Kidney tubule cell (primary cell): ENCODE data around the gene FBXL19.
"Not testable (repeated sequence)": the region's sequence is repeated elsewhere in the genome, so short reads cannot be mapped to it uniquely, and the experiment has no call there.

Source experiments
- DNase-seq: peaks from one replicate; pipeline ENCODE4 v3.0.0-alpha.2; 2018; ENCODE audit warnings: low spot score

FBXL19 gene, protein sequence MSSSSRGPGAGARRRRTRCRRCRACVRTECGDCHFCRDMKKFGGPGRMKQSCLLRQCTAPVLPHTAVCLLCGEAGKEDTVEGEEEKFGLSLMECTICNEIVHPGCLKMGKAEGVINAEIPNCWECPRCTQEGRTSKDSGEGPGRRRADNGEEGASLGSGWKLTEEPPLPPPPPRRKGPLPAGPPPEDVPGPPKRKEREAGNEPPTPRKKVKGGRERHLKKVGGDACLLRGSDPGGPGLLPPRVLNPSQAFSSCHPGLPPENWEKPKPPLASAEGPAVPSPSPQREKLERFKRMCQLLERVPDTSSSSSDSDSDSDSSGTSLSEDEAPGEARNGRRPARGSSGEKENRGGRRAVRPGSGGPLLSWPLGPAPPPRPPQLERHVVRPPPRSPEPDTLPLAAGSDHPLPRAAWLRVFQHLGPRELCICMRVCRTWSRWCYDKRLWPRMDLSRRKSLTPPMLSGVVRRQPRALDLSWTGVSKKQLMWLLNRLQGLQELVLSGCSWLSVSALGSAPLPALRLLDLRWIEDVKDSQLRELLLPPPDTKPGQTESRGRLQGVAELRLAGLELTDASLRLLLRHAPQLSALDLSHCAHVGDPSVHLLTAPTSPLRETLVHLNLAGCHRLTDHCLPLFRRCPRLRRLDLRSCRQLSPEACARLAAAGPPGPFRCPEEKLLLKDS

DNA sequence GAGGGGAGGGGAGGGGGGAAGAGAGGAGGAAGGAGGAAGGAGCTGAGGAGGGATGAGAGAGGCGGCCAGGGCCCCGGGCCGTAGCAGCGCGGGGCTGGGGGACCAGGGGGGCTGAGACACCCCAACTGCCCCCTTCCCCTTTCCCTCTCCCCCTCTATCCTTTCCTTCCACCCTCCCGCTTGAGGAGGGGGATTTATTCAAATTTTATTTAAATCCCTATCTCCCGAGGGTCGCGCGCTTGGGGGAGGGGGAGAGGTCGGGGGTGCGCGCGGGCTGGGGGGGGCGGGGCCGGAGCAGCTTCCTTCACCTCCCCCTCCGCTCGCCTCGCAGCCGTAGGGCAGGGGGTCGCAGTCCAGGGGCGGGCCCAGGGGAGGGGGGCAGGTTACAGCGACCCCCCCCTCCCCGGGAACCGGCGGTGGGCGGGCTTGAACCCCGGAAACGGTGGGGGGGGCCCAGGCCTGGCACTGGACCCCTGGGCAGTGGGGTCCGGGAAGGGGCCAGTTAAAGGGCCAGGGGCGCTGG is at the start of gene FBXL19:
Gene FBXL19, plus strand, starts transcription at position 19 of the 522 bp plus-strand sequence. CDS start 2,183 bp downstream, outside the sequence.
- no peak for DNase-seq

- DNase-seq: peak; percentile 15
Measured at GRCh38 chr16:30874244-30874820, 49.0 kb upstream of the FBXL19 start.

- peak; percentile 92 for DNase-seq
Measured at GRCh38 chr16:30874821-30875717, 48.3 kb upstream of the FBXL19 start.

DNA sequence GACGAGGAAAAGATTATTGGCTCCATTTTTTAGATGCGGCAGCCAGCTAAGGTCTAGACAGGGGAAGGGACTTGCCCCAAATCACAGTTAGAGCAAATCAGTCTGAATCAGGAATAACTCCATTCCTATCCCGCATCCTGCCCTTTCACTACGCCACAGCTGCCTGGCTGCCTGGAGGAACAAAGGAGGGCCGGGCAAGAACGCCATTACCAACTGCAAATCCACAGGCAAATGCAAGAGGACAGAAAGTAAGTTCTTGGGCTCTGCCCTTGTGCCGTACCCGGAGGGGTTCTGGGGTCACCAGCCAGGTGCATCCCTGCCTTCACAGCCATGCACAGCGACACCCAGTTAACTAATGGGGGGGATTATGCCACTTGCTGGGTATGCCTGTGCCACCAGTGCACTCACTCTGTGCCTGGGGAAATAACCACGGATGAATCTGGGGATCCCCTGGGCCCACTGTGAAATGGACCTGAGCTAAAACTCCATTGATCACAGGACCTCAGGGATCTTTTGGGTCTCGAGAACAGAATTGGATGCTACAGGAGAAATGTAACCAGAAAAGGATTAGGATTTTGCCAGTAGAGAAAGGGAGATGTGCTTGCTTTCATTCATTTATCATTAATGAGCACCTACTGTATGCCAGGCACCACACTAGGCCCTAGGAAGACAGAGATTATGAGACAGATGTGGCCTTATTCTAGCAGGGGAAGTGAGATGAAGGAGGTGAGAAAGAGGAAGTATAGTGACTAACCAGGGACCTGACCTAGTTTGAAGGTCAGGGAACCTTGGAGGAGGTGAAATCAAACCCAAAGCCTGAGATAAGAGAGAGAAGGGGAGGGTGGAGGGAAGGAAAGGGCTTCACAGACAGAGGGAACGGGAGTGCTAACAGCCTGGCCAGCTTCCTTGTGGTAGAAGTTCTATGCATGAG is 47.2 kb upstream of the FBXL19 start:
- peak; percentile 31 for DNase-seq

GRCh38 chr16:30876867-30877266 is 46.5 kb upstream of the FBXL19 start:
- no peak for DNase-seq

- DNase-seq: no peak
Measured at GRCh38 chr16:30882429-30883310, 40.7 kb upstream of the FBXL19 start.

- DNase-seq: no peak
Measured at GRCh38 chr16:30884760-30885159, 38.6 kb upstream of the FBXL19 start.

- DNase-seq: no peak
Measured at GRCh38 chr16:30885196-30885595, 38.2 kb upstream of the FBXL19 start.

DNA sequence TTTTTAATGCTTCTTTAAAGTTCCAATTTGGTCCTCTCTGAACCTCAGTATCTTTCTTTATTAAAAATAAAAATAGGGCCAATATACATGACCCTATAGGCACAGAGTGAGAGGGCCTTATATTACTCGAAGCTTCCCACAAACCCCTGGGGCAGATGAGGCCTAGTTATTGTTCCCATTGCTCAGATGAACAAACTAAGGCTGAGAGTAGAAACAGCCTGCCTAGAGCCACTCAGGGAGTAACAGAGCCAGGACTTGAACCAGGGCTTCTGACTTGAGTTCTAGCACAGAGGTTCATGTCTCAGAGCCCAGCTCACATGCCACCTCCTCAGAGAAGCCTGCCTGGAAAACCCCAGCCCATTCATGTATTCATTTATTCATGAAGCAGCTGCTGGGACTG is 37.2 kb upstream of the FBXL19 start:
- DNase-seq: no peak

GRCh38 chr16:30887927-30888326 is 35.4 kb upstream of the FBXL19 start:
- DNase-seq: no peak

DNA sequence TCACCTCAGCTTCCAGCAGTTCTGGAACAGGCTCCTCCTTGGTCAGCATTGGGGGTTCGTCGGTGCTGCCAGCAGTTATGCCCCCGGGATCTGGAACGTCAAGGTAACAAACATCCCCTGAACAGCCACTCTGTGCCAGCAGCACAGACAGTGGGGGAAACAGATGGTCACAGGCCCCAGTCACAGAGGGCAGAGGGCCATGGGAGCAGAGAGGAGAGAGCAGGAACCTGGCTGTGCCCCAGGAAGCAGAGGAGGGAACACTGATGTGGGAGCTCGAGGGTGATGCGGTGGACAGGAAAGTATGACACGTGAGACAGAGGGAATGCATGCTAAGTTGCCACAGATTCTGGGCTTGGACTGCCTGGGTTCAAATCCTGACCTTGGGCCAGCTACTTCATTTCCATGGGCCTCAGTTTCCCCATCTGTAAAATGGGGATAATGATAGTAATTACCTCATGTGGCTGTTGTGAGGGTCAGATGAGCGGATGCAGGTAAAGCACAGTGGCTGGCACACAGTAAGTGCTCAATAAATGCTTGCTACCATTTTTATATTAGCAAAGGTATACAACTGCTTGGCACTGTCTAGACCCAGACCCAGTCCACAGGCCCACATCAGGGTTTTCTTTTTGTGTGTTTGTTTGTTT is 34.4 kb upstream of the FBXL19 start:
- DNase-seq: no peak

DNA sequence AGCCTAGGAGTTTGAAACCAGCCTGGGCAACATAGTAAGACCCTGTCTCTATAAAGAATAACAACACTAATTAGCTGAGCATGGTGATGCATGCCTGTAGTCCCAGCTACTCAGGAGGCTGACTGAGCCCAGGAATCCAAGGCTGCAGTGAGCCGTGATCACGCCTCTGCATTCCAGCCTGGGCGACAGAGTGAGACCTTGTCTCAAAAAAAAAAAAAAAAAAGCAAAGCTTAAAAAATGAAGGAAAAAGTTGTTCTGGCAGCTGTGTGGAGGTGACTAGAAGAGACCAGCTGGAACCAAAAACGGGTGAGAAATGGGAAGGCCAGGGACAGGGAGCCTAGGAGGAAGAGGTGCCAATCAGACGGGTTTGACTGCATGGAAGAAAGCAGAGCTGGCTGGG is 33.7 kb upstream of the FBXL19 start:
- DNase-seq: peak; percentile 78

DNA sequence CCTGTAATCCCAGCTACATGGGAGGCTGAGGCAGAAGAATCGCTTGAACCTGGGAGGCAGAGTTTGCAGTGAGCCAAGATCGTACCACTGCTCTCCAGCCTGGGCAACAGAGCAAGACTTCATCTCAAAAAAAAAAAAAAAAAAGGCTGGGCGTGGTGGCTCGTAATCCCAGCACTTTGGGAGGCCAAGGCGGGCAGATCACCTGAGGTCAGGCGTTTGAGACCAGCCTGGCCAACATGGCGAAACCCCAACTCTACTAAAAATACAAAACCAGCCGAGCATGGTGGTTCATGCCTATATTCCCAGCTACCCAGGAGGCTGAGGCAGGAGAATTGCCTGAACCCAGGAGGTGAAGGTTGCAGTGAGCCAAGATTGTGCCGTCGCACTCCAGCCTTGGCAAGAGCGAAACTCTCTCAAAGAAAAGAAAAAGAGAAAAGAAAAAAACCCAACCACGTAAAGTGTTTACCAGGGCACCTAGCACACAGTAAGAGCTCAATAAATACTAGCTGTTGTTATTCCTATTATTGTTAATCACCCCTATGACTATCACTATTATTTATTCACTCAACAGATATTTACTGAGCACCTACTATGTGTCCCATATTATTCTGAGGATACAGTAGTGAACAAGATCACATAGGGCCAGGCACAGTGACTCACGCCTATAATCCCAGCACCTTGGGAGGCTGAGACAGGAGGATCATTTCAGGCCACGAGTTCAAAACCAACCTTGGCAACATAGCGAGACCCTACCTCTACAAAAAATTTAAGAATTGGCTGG is 32.1 kb upstream of the FBXL19 start:
- not testable (repeated sequence) for DNase-seq

GRCh38 chr16:30892670-30893416 is 30.5 kb upstream of the FBXL19 start:
- DNase-seq: no peak

DNA sequence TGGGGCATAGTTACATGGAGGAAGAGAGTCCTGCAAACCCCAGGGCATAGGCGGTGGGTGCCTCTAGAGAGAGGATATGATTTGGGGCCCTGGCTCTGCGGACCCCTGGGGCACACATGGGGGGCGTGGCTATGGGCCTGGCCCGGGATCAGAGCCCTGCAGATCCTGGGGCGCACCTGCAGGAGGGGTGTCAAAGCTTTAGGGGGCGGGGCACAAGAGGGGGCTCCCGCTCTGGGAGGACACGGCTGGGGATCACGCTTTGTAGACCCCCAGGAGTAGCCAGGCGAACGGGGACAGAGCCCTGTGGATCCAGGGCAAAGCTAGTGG is 30.0 kb upstream of the FBXL19 start:
- no peak for DNase-seq

DNA sequence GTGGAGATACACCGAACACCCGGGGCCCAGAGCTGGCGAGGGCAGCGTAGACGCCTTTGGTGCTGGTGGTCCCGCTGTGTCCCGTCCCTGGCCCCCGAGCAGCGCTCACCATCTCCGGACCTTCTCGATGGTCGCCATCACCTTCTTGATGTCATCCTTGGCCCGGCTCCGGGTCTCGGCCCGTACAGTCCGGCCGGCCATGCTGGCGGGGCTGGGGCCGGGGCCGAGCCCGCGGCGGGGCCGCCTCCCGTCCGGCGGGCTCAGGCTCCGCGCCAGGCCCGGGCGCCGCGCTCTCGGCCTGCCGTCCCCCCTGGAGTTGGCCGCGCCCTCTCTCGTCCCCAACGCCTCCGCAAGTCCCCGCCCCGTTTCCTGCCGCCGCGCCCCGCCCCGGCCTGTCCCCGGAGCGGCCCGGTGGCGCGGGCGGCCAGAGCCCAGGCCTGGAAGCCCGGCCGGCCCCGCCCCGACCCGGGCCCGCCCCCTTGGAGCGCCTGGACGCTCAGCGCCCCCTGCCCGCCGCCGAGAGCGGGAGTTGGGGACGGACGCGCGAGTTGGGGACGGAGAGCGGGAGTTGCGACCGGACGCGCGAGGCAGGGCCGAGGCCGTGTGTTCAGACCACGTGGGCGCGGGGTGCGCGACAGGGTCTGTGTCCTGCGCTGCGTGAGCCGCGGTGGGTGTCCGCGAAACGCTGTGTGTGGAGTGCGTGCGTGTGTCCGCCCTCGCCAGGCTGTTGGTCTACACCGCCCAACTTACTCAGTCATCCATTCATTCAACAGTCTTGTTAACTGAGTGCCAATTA is 29.4 kb upstream of the FBXL19 start, which contains the start of gene BCL7C:
Gene BCL7C, minus strand, starts transcription at position 334 of the 796 bp plus-strand sequence. Its CDS starts 133 bp downstream, at position 201.
- peak; percentile 93 for DNase-seq
